HG03103 (cell line): Measurements from ENCODE around the gene PTPRG.
"Not testable (repeated sequence)": the region's sequence is repeated elsewhere in the genome, so short reads cannot be mapped to it uniquely, and the experiment has no call there.

ENCODE experiments used
- ATAC-seq: cut with Tn5 transposase; IDR thresholded peaks from one replicate; pipeline ENCODE4 v1.9.1; 2021; ENCODE audit warnings: low read depth; ENCODE audit not compliant: unreplicated experiment

The PTPRG gene

GRCh38 chr3:61743067-61743466, 181.7 kb downstream of the PTPRG start:
- ATAC-seq, result no peak

GRCh38 chr3:61743686-61744242, 182.4 kb downstream of the PTPRG start:
- no peak for ATAC-seq

- ATAC-seq, result no peak
These were observed 186.9 kb downstream of the PTPRG start for GRCh38 chr3:61748288-61748687.

GRCh38 chr3:61750766-61751165, 189.4 kb downstream of the PTPRG start:
- no peak for ATAC-seq

- ATAC-seq, result no peak
These were observed 197.5 kb downstream of the PTPRG start for GRCh38 chr3:61758839-61759238.

GRCh38 chr3:61760783-61761182, 199.4 kb downstream of the PTPRG start:
- ATAC-seq, result not testable (repeated sequence)

GRCh38 chr3:61761694-61762430, 200.5 kb downstream of the PTPRG start:
- no peak for ATAC-seq

- no peak for ATAC-seq
These were observed 203.9 kb downstream of the PTPRG start for GRCh38 chr3:61765157-61765876.

GRCh38 chr3:61768284-61769037, 207.1 kb downstream of the PTPRG start:
- ATAC-seq, result no peak

GRCh38 chr3:61769266-61769990, 208.1 kb downstream of the PTPRG start:
- no peak for ATAC-seq

- no peak for ATAC-seq
These were observed 210.6 kb downstream of the PTPRG start for GRCh38 chr3:61771976-61772375.

GRCh38 chr3:61772456-61772855, 211.1 kb downstream of the PTPRG start:
- ATAC-seq, result no peak

GRCh38 chr3:61774279-61774890, 213.0 kb downstream of the PTPRG start:
- ATAC-seq, result no peak

GRCh38 chr3:61776390-61776789, 215.0 kb downstream of the PTPRG start:
- ATAC-seq, result no peak

GRCh38 chr3:61777483-61777882, 216.1 kb downstream of the PTPRG start:
- no peak for ATAC-seq

GRCh38 chr3:61778095-61778494, 216.7 kb downstream of the PTPRG start:
- ATAC-seq, result no peak

GRCh38 chr3:61780016-61780415, 218.6 kb downstream of the PTPRG start:
- ATAC-seq, result no peak

- no peak for ATAC-seq
These were observed 219.3 kb downstream of the PTPRG start for GRCh38 chr3:61780455-61781228.

GRCh38 chr3:61783993-61784718, 222.8 kb downstream of the PTPRG start:
- ATAC-seq, result no peak
